ENCODE results near the gene CTSK. TPM values are rescaled to one million over a fixed set of nuclear protein-coding genes. Genes with fewer than 3 reads are reported as not detected.

Gene CTSK
- total RNA-seq, 1 donor from 2014 or later: 44.0 TPM

GRCh38 chr1:150809651-150810050, 1.6 kb upstream of the CTSK start:
- no peaks in the 10 kb centered on the region for H3K27me3 ChIP-seq
- no peak overlapping the region for H3K27ac ChIP-seq
- peaks cover 30 to 38% of the 10 kb centered on the region in 2 donors for H3K36me3 ChIP-seq
- intact Hi-C loops (cut with DNase I): loop anchor here (10.0 kb wide), 1 partner anchor 345 kb away; no protein-coding TSS in a partner anchor
- no peak for TF ChIP-seq CTCF (IDR thresholded peaks at IDR 0.05)
- H3K4me1 ChIP-seq: peaks cover 0 to 2% of the 10 kb centered on the region in 2 donors
- DNase-seq (ENCODE audit: low spot score in 2 of 2): no peak
- no peaks in the 10 kb centered on the region for H3K9me3 ChIP-seq
- no peak overlapping the region for H3K4me3 ChIP-seq

GRCh38 chr1:150808846-150809245, 786 bp upstream of the CTSK start:
- peak overlapping the region in 1 of 2 donors; percentile 56 for H3K4me3 ChIP-seq
- peaks cover 0 to 2% of the 10 kb centered on the region in 2 donors for H3K4me1 ChIP-seq
- H3K9me3 ChIP-seq: no peaks in the 10 kb centered on the region
- H3K27me3 ChIP-seq: no peaks in the 10 kb centered on the region
- intact Hi-C loops (cut with DNase I): loop anchor here (10.0 kb wide), 1 partner anchor 344 kb away; no protein-coding TSS in a partner anchor
- TF ChIP-seq CTCF (IDR thresholded peaks at IDR 0.05): no peak
- peaks cover 24 to 30% of the 10 kb centered on the region in 2 donors for H3K36me3 ChIP-seq
- H3K27ac ChIP-seq: no peak overlapping the region
- DNase-seq (ENCODE audit: low spot score in 2 of 2): no peak

GRCh38 chr1:150807249-150808023, 624 bp downstream of the CTSK start:
- TF ChIP-seq CTCF (IDR thresholded peaks at IDR 0.05): no peak
- peaks cover 16 to 18% of the 10 kb centered on the region in 2 donors for H3K36me3 ChIP-seq
- no peaks in the 10 kb centered on the region for H3K9me3 ChIP-seq
- peaks cover 0 to 2% of the 10 kb centered on the region in 2 donors for H3K4me1 ChIP-seq
- no peak for DNase-seq (ENCODE audit: low spot score in 2 of 2)
- H3K4me3 ChIP-seq: peak overlapping the region; percentile 47 to 56
- H3K27ac ChIP-seq: peak overlapping the region; percentile 19 to 23
- intact Hi-C loops (cut with DNase I): loop anchor here (10.0 kb wide), 1 partner anchor 343 kb away; no protein-coding TSS in a partner anchor
- no peaks in the 10 kb centered on the region for H3K27me3 ChIP-seq

GRCh38 chr1:150805899-150806298, 2.2 kb downstream of the CTSK start:
- peaks cover under 1 to 10% of the 10 kb centered on the region in 2 donors for H3K36me3 ChIP-seq
- TF ChIP-seq CTCF (IDR thresholded peaks at IDR 0.05): no peak
- no peaks in the 10 kb centered on the region for H3K9me3 ChIP-seq
- peaks cover 0 to 2% of the 10 kb centered on the region in 2 donors for H3K4me1 ChIP-seq
- DNase-seq (ENCODE audit: low spot score in 2 of 2): no peak
- no peaks in the 10 kb centered on the region for H3K27me3 ChIP-seq
- H3K4me3 ChIP-seq: no peak overlapping the region
- intact Hi-C loops (cut with DNase I): loop anchor here (10.0 kb wide), 1 partner anchor 341 kb away; no protein-coding TSS in a partner anchor
- H3K27ac ChIP-seq: no peak overlapping the region

GRCh38 chr1:150804671-150805070, 3.4 kb downstream of the CTSK start:
- intact Hi-C loops (cut with DNase I): loop anchor here (10.0 kb wide), 1 partner anchor 340 kb away; no protein-coding TSS in a partner anchor
- TF ChIP-seq CTCF (IDR thresholded peaks at IDR 0.05): no peak
- peaks cover 7 to 10% of the 10 kb centered on the region in 2 donors for H3K36me3 ChIP-seq
- H3K27ac ChIP-seq: no peak overlapping the region
- no peak for DNase-seq (ENCODE audit: low spot score in 2 of 2)
- no peak overlapping the region for H3K4me3 ChIP-seq
- H3K27me3 ChIP-seq: no peaks in the 10 kb centered on the region
- H3K4me1 ChIP-seq: peaks cover 0 to 2% of the 10 kb centered on the region in 2 donors
- H3K9me3 ChIP-seq: no peaks in the 10 kb centered on the region

Measured in ascending aorta (tissue), 2 donors.